ENCODE data around the gene VSTM5.

DNA sequence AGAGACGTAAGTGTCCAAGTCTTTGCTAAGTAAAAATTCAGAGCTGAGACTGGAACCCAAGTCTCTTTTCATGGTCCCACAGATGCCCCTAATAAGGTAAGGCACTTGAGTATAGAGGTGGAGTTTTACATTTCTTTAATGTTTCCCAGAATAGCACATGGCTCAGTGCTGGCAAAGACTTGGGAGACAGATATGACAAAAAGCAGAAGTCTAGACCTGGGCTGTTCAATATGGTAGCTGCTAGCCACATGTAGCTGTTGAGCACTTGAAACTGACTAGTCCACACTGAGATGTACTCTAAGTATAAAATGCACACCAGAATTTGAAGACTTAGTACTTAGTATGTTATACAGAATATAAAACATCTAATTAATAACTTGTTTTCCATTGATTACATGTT, 17.6 kb downstream of the VSTM5 start:
- TF ChIP-seq GATA2 (IDR thresholded peaks at IDR 0.05; ENCODE audit: low read depth, low read length) (no peak), GATA3 (IDR thresholded peaks at IDR 0.05; ENCODE audit: low read depth, low read length) (no peak)

Measured in SH-SY5Y (cell line).